ENCODE results near the gene AIF1.

Gene AIF1

GRCh38 chr6:31660381-31661261, 45.6 kb downstream of the AIF1 start, which contains the start of gene C6orf47:
Gene C6orf47 (minus strand): TSS chr6:31660778. CDS start chr6:31659947, 831 bp downstream.
- Histone ChIP-seq H3K27me3 (ENCODE audit: control insufficient read depth in 3 of 3, insufficient read depth in 3 of 3, low read depth in 1 of 3, low read length in 3 of 3) (no peaks in the 10 kb centered on the region), H2BK5ac (ENCODE audit: low read length) (peak within 1 kb of the TSS; percentile 32), H3K23ac (ENCODE audit: low read depth, low read length, poor library complexity) (peak within 1 kb of the TSS; percentile 70), H3K36me3 (replicated peaks in 1 of 2; ENCODE audit: control insufficient read depth in 2 of 2, insufficient read depth in 2 of 2, low read length in 2 of 2) (peaks cover 15 to 66% of the 10 kb centered on the region in 2 donors), H3K9ac (ENCODE audit: low read depth, low read length, poor library complexity) (peak within 1 kb of the TSS; percentile 91), H3K79me1 (ENCODE audit: low read depth, low read length) (peaks cover 11% of the 10 kb centered on the region), H3K4ac (ENCODE audit: low read length) (no peak within 1 kb of the TSS), H3K14ac (ENCODE audit: low read length) (no peak within 1 kb of the TSS), H3K9me3 (replicated peaks in 1 of 2; ENCODE audit: control insufficient read depth in 2 of 2, insufficient read depth in 1 of 2, low read depth in 1 of 2, low read length in 2 of 2) (no peaks in the 10 kb centered on the region), H3K4me1 (ENCODE audit: control insufficient read depth in 2 of 2, insufficient read depth in 1 of 2, low read depth in 1 of 2, low read length in 2 of 2) (peaks cover 22 to 23% of the 10 kb centered on the region in 2 donors), H3K4me2 (ENCODE audit: insufficient read depth, low read length, poor library complexity, severe bottlenecking) (peak within 1 kb of the TSS; percentile 82), H3K27ac (replicated peaks; ENCODE audit: low read length) (peak within 1 kb of the TSS; percentile 63), H2AFZ (ENCODE audit: low read length) (peak within 1 kb of the TSS; percentile 83), H4K91ac (ENCODE audit: low read depth, low read length, poor library complexity) (no peak within 1 kb of the TSS), H4K8ac (ENCODE audit: low read depth, low read length) (no peak within 1 kb of the TSS), H2BK120ac (ENCODE audit: low read depth, low read length) (no peak within 1 kb of the TSS), H2BK12ac (ENCODE audit: low read length) (no peak within 1 kb of the TSS), H3K4me3 (ENCODE audit: low read length in 2 of 2) (peak within 1 kb of the TSS; percentile 67 to 91), H2BK15ac (ENCODE audit: low read length) (no peak within 1 kb of the TSS), H3K18ac (ENCODE audit: low read length) (peak within 1 kb of the TSS; percentile 62), H2AK5ac (ENCODE audit: low read depth, low read length) (peak within 1 kb of the TSS; percentile 1)
- WGBS, 2 donors (ENCODE audit: extremely low coverage in 2 of 2, insufficient read length in 2 of 2, insufficient replicate concordance in 1 of 2): no CpG with 5 or more reads among the region's 52 CpGs
- DNase-seq (ENCODE audit: low spot score): peak; percentile 72

DNA sequence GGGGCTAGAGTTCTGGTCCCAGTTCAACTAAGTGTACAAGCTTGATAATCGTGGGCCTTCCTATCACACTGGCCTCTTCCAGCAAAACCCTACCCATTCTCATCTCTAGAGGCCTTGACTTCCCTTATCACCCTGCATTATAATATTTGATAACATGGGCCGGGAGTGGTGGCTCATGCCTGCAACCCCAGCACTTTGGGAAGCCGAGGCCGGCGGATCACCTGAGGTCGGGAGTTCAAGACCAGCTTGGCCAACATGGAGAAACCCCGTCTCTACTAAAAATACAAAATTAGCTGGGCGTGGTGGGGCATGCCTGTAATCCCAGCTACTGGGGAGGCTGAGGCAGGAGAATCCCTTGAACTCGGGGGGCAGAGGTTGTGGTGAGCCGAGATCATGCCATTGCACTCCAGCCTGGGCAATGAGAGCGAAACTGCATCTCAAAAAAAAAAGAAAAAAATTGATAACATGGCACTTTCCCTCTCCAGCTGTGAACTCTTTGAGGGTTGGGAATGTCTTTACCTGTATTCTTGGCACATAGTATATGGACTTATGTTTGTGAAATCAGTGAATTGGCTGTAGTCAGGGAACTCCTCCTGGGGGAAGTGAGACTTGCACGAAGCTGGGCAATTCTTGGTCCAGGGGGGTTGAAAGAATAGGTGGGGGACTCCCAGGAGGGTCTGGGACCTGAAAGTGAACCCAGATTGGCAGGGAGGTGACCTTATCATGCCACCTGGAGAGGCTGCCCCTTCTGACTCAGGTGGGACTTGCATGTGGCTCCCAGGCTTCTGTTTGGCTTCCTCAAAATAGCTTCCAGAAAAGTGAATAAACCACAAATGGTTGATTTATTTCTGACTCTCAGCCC, 46.5 kb downstream of the AIF1 start:
- Histone ChIP-seq H3K27ac (replicated peaks; ENCODE audit: low read length) (peak overlapping the region; percentile 23), H2BK15ac (ENCODE audit: low read length) (no peak overlapping the region), H4K91ac (ENCODE audit: low read depth, low read length, poor library complexity) (no peak overlapping the region), H3K18ac (ENCODE audit: low read length) (no peak overlapping the region), H3K4me2 (ENCODE audit: insufficient read depth, low read length, poor library complexity, severe bottlenecking) (no peak overlapping the region), H3K36me3 (replicated peaks in 1 of 2; ENCODE audit: control insufficient read depth in 2 of 2, insufficient read depth in 2 of 2, low read length in 2 of 2) (peaks cover 13 to 59% of the 10 kb centered on the region in 2 donors), H3K9me3 (replicated peaks in 1 of 2; ENCODE audit: control insufficient read depth in 2 of 2, insufficient read depth in 1 of 2, low read depth in 1 of 2, low read length in 2 of 2) (no peaks in the 10 kb centered on the region), H2BK120ac (ENCODE audit: low read depth, low read length) (no peak overlapping the region), H3K23ac (ENCODE audit: low read depth, low read length, poor library complexity) (no peak overlapping the region), H3K27me3 (ENCODE audit: control insufficient read depth in 3 of 3, insufficient read depth in 3 of 3, low read depth in 1 of 3, low read length in 3 of 3) (no peaks in the 10 kb centered on the region), H4K8ac (ENCODE audit: low read depth, low read length) (no peak overlapping the region), H2BK12ac (ENCODE audit: low read length) (no peak overlapping the region), H3K4me1 (ENCODE audit: control insufficient read depth in 2 of 2, insufficient read depth in 1 of 2, low read depth in 1 of 2, low read length in 2 of 2) (peaks cover 22 to 25% of the 10 kb centered on the region in 2 donors), H3K79me1 (ENCODE audit: low read depth, low read length) (peaks cover 15% of the 10 kb centered on the region), H2AK5ac (ENCODE audit: low read depth, low read length) (no peak overlapping the region), H3K4ac (ENCODE audit: low read length) (no peak overlapping the region), H2BK5ac (ENCODE audit: low read length) (no peak overlapping the region), H3K9ac (ENCODE audit: low read depth, low read length, poor library complexity) (no peak overlapping the region), H3K14ac (ENCODE audit: low read length) (no peak overlapping the region), H2AFZ (ENCODE audit: low read length) (peak overlapping the region; percentile 83), H3K4me3 (ENCODE audit: low read length in 2 of 2) (peak overlapping the region in 1 of 2 donors; percentile 67)
- DNase-seq (ENCODE audit: low spot score): no peak
- WGBS, 2 donors (ENCODE audit: extremely low coverage in 2 of 2, insufficient read length in 2 of 2, insufficient replicate concordance in 1 of 2): no CpG with 5 or more reads among the region's 12 CpGs

- Histone ChIP-seq H2BK12ac (ENCODE audit: low read length) (no peak overlapping the region), H2BK15ac (ENCODE audit: low read length) (no peak overlapping the region), H3K14ac (ENCODE audit: low read length) (no peak overlapping the region), H4K8ac (ENCODE audit: low read depth, low read length) (no peak overlapping the region), H3K27me3 (ENCODE audit: control insufficient read depth in 3 of 3, insufficient read depth in 3 of 3, low read depth in 1 of 3, low read length in 3 of 3) (no peaks in the 10 kb centered on the region), H2BK5ac (ENCODE audit: low read length) (no peak overlapping the region), H3K27ac (replicated peaks; ENCODE audit: low read length) (no peak overlapping the region), H3K4me3 (ENCODE audit: low read length in 2 of 2) (no peak overlapping the region), H2AFZ (ENCODE audit: low read length) (no peak overlapping the region), H3K4ac (ENCODE audit: low read length) (no peak overlapping the region), H3K9ac (ENCODE audit: low read depth, low read length, poor library complexity) (no peak overlapping the region), H3K4me1 (ENCODE audit: control insufficient read depth in 2 of 2, insufficient read depth in 1 of 2, low read depth in 1 of 2, low read length in 2 of 2) (peaks cover 27 to 29% of the 10 kb centered on the region in 2 donors), H4K91ac (ENCODE audit: low read depth, low read length, poor library complexity) (no peak overlapping the region), H3K79me1 (ENCODE audit: low read depth, low read length) (peaks cover 13% of the 10 kb centered on the region), H3K23ac (ENCODE audit: low read depth, low read length, poor library complexity) (no peak overlapping the region), H3K18ac (ENCODE audit: low read length) (no peak overlapping the region), H2AK5ac (ENCODE audit: low read depth, low read length) (no peak overlapping the region), H3K36me3 (replicated peaks in 1 of 2; ENCODE audit: control insufficient read depth in 2 of 2, insufficient read depth in 2 of 2, low read length in 2 of 2) (peaks cover 10 to 61% of the 10 kb centered on the region in 2 donors), H3K9me3 (replicated peaks in 1 of 2; ENCODE audit: control insufficient read depth in 2 of 2, insufficient read depth in 1 of 2, low read depth in 1 of 2, low read length in 2 of 2) (no peaks in the 10 kb centered on the region), H3K4me2 (ENCODE audit: insufficient read depth, low read length, poor library complexity, severe bottlenecking) (no peak overlapping the region), H2BK120ac (ENCODE audit: low read depth, low read length) (no peak overlapping the region)
- DNase-seq (ENCODE audit: low spot score): no peak
- WGBS, 2 donors (ENCODE audit: extremely low coverage in 2 of 2, insufficient read length in 2 of 2, insufficient replicate concordance in 1 of 2): no CpG with 5 or more reads among the region's 12 CpGs
Measured at GRCh38 chr6:31662124-31662723, 47.2 kb downstream of the AIF1 start.
